HL-60 (cell line): Measurements from ENCODE around the gene SPRYD3.

Experiments
- CTCF ChIP-seq: IDR thresholded peaks from one replicate; pipeline ENCODE4 v1.5.1; 2011; ENCODE audit warnings: low read length, control low read depth, inconsistent platforms; ENCODE audit not compliant: insufficient read depth
- GABPA ChIP-seq: IDR thresholded peaks from 2 replicates; pipeline ENCODE4 v1.6.1; 2012; ENCODE audit warnings: low read depth

GRCh38 chr12:53062977-53063707, 16.0 kb downstream of the SPRYD3 start:
- TF ChIP-seq CTCF, result no peak
- TF ChIP-seq GABPA, result no peak
